Right lobe of liver (tissue), 4 donors: Measurements from ENCODE around the gene CD163L1.

Source experiments
- CTCF ChIP-seq, 4 donors: fragments of 200-600 bp in 3 of 4; fragments of 450-650 bp in 1 of 4; IDR thresholded peaks; one replicate each; pipeline versions ENCODE4 v1.5.1 to v1.8.0; 2016 to 2022; ENCODE audit warnings: antibody characterized with exemption in 4 of 4, mild to moderate bottlenecking in 2 of 4
- POLR2A ChIP-seq: fragments of 450-650 bp; IDR thresholded peaks from one replicate; pipeline ENCODE4 v1.6.1; 2017; ENCODE audit warnings: antibody characterized with exemption, mild to moderate bottlenecking
- donor health status: DM: no; HTN: no; CAD: no.
- donor health status: DM: no; HTN: no; CAD: no.
- donor health status: DM: no; HTN: yes; CAD: no.

GRCh38 chr12:7395950-7396349, 48.0 kb downstream of the CD163L1 start:
- no peak for TF ChIP-seq CTCF (IDR thresholded peaks at IDR 0.05)
- no peak for TF ChIP-seq POLR2A
